SK-N-MC (cell line): Measurements from ENCODE around the gene C1S.

Experiments
- EZH2 ChIP-seq: fragments of 200-600 bp; sonication (generic); IDR thresholded peaks from one replicate; pipeline ENCODE4 v1.6.1; 2017; ENCODE audit warnings: antibody characterized with exemption
- FOXP2 ChIP-seq: optimal IDR thresholded peaks from 2 replicates; pipeline ENCODE3; 2011; ENCODE audit warnings: mild to moderate bottlenecking, moderate library complexity; ENCODE audit not compliant: insufficient read depth; ENCODE audit errors: extremely low read length, control extremely low read depth
- POLR2AphosphoS5 ChIP-seq: IDR thresholded peaks from 2 replicates; pipeline ENCODE4 v1.6.1; 2012; ENCODE audit warnings: mild to moderate bottlenecking, low read depth, low read length, borderline replicate concordance

- TF ChIP-seq POLR2AphosphoS5 = no peak
- no peak for TF ChIP-seq EZH2
- no peak for TF ChIP-seq FOXP2
These were observed 17.7 kb upstream of the C1S start for GRCh38 chr12:7042842-7043241.
